A673 (cell line): ENCODE results near the gene WDSUB1. TPM values are rescaled to one million over a fixed set of nuclear protein-coding genes. Genes with fewer than 3 reads are reported as not detected.

Experiments
- BruUV-seq: library from RNA; stranded (reverse); fragments of 400-500 nt; replicated peaks from 2 replicates; lab custom pipeline; 2021; lab: Mats Ljungman, UMichigan
- CTCF ChIA-PET: fragments of 300-600 bp; sonication (Branson Sonifier 250); formaldehyde crosslinking; loops from one replicate; lab custom pipeline; 2022; ENCODE audit warnings: antibody characterized with exemption; lab: Charles Lee
- POLR2A ChIA-PET: fragments of 300-600 bp; sonication (Branson Sonifier 250); formaldehyde crosslinking; loops from one replicate; lab custom pipeline; 2022; ENCODE audit warnings: antibody characterized with exemption; ENCODE audit not compliant: low non-redundant PET; lab: Charles Lee
- DNase-seq: peaks from one replicate; pipeline ENCODE4 v3.0.0-alpha.2; 2015; ENCODE audit warnings: low spot score
- H3K27ac ChIP-seq: fragments of 200-600 bp; sonication (generic); 2 replicates; pipeline ENCODE4 v1.5.1; 2016; ENCODE audit warnings: mixed run types, low read depth, mild to moderate bottlenecking, mixed read lengths, antibody characterized with exemption, low read length; ENCODE audit not compliant: poor library complexity, severe bottlenecking
- H3K27me3 ChIP-seq: fragments of 200-600 bp; sonication (generic); replicated peaks from 2 replicates; pipeline ENCODE4 v1.6.1; 2017; ENCODE audit warnings: mixed run types, low read depth, mild to moderate bottlenecking, mixed read lengths, antibody characterized with exemption, low read length; ENCODE audit not compliant: insufficient read depth, poor library complexity
- H3K36me3 ChIP-seq: fragments of 200-600 bp; sonication (generic); 2 replicates; pipeline ENCODE4 v1.6.1; 2016; ENCODE audit warnings: mixed run types, mild to moderate bottlenecking, mixed read lengths, antibody characterized with exemption, low read length; ENCODE audit not compliant: insufficient read depth, poor library complexity, severe bottlenecking
- H3K4me1 ChIP-seq: fragments of 200-600 bp; sonication (generic); 2 replicates; pipeline ENCODE4 v1.6.1; 2017; ENCODE audit warnings: mixed run types, mild to moderate bottlenecking, mixed read lengths, antibody characterized with exemption, low read length; ENCODE audit not compliant: insufficient read depth, poor library complexity, severe bottlenecking
- H3K4me3 ChIP-seq: fragments of 200-600 bp; sonication (generic); 2 replicates; pipeline ENCODE4 v1.5.1; 2016; ENCODE audit warnings: low read depth, mixed run types, mild to moderate bottlenecking, mixed read lengths, low read length; ENCODE audit not compliant: poor library complexity, severe bottlenecking
- H3K9me3 ChIP-seq: fragments of 200-600 bp; sonication (generic); 2 replicates; pipeline ENCODE4 v1.6.1; 2016; ENCODE audit warnings: mixed run types, low read depth, mild to moderate bottlenecking, mixed read lengths, antibody characterized with exemption, low read length; ENCODE audit not compliant: poor library complexity, severe bottlenecking
- CTCF ChIP-seq: fragments of 300-800, 200-600 bp; sonication (generic); conservative IDR thresholded peaks from 2 replicates; pipeline ENCODE4 v1.5.1; 2017; ENCODE audit warnings: low read depth, mild to moderate bottlenecking, antibody characterized with exemption, low read length, moderate library complexity, mixed read lengths
- EZH2 ChIP-seq: fragments of 200-600 bp; sonication (generic); IDR thresholded peaks from 2 replicates; pipeline ENCODE4 v1.6.1; 2017; ENCODE audit warnings: borderline replicate concordance, low read depth, mild to moderate bottlenecking, mixed read lengths, antibody characterized with exemption, low read length; ENCODE audit not compliant: poor library complexity, severe bottlenecking
- intact Hi-C: fragments of 100-400 bp; cut with micrococcal nuclease; formaldehyde crosslinking; loops from one replicate; pipeline ENCODE4 v1.10.0; 2022; ENCODE audit not compliant: unreplicated experiment
- total RNA-seq: library from RNA; stranded (reverse); gene quantifications from 2 replicates; pipeline ENCODE4 v1.2.3, GENCODE V29; 2021

The WDSUB1 gene
- total RNA-seq, 1 experiment from 2014 or later = 11.9 TPM

DNA sequence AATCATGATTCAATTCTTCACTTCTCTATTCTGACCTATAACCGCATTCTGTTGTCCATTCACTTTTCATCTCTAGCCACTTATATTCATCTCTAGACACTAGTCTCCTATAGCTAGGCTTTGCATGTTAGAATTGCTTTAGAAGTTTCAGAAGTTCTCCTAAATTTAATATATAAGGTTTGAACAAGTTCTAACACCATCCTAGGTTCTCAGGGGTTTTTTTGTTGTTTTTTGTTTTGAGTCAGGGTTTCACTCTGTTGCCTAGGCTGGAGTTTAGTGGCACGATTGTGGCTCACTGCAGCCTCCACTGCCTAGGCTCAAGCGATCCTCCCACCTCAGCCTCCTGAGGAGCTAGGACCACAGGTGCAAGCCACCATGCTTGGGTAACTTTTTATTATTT is 19.9 kb downstream of the WDSUB1 start:
- POLR2A ChIA-PET = no interaction called here
- intact Hi-C loops = no loop called here
- H3K4me3 ChIP-seq = no peak overlapping the region
- H3K4me1 ChIP-seq = no peaks in the 10 kb centered on the region
- BruUV-seq = no TSS peak
- H3K27me3 ChIP-seq = no peaks in the 10 kb centered on the region
- TF ChIP-seq EZH2 (no peak), CTCF (no peak)
- no peak for DNase-seq
- H3K36me3 ChIP-seq = peaks cover 2% of the 10 kb centered on the region
- H3K27ac ChIP-seq = no peak overlapping the region
- no peaks in the 10 kb centered on the region for H3K9me3 ChIP-seq
- CTCF ChIA-PET = no interaction called here

DNA sequence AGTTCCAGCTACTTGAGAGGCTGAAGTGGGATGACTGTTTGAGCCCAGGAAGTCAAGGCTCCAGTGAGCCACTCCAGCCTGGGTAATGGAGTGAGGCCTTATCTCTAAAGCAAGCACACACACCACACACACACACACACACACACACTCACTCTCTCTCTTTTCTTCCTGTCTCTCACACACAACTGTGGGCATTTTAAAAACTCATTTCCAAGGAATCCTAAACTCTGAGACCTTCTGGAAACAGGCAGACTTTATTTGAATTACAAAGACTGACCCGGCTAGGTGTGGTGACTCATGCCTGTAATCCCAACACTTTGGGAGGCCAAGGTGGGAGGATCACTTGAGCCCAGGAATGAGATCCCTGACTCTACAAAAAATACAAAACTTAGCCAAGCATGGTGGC is 21.3 kb downstream of the WDSUB1 start:
- no peaks in the 10 kb centered on the region for H3K9me3 ChIP-seq
- no peaks in the 10 kb centered on the region for H3K27me3 ChIP-seq
- intact Hi-C loops = no loop called here
- POLR2A ChIA-PET = no interaction called here
- no peak overlapping the region for H3K4me3 ChIP-seq
- no peak for TF ChIP-seq EZH2
- TF ChIP-seq CTCF = no peak
- H3K27ac ChIP-seq = no peak overlapping the region
- BruUV-seq = no TSS peak
- CTCF ChIA-PET = no interaction called here
- no peaks in the 10 kb centered on the region for H3K36me3 ChIP-seq
- DNase-seq = no peak
- H3K4me1 ChIP-seq = no peaks in the 10 kb centered on the region

DNA sequence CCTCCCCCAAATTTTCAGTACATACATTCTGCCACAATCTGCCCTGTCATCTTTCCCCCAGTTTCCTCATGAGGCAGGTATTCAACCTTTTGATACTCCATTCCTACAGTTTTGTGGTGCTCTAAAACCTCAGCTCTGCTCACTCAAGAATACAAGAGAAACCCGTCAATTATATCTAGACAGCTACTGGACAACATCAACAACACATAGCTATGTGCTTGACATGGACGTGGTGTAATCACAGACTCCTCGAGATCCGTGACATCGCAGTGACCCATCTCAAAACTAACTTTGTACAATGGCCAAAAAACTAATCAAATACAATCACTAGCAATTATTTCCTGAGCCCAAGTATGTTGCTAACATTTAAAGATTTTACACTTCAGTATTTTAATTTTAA is 23.6 kb downstream of the WDSUB1 start:
- no peak for TF ChIP-seq EZH2
- TF ChIP-seq CTCF = no peak
- no peaks in the 10 kb centered on the region for H3K9me3 ChIP-seq
- H3K4me3 ChIP-seq = no peak overlapping the region
- no peak overlapping the region for H3K27ac ChIP-seq
- H3K4me1 ChIP-seq = no peaks in the 10 kb centered on the region
- H3K27me3 ChIP-seq = no peaks in the 10 kb centered on the region
- BruUV-seq = no TSS peak
- ChIA-PET POLR2A (no interaction called here), CTCF (interaction anchor here (0.6 kb wide), 1 partner anchor 582 kb away, joined by 3 read pairs; no protein-coding TSS in a partner anchor)
- intact Hi-C loops = no loop called here
- no peaks in the 10 kb centered on the region for H3K36me3 ChIP-seq
- no peak for DNase-seq
